Endometrial microvascular endothelial cells (primary cell): ENCODE measurements around the gene HIBCH. TPM values are rescaled to one million over a fixed set of nuclear protein-coding genes. Genes with fewer than 3 reads are reported as not detected.
"Not testable (repeated sequence)": the region's sequence is repeated elsewhere in the genome, so short reads cannot be mapped to it uniquely, and the experiment has no call there.

ENCODE experiments used
- in situ Hi-C: cut with HindIII; loops from 2 replicates; pipeline ENCODE4 v1.10.0; 2017; ENCODE audit warnings: low sequenced_read_pairs, low pct_unique_long_range_greater_than_20kb; ENCODE audit errors: inconsistent ontology term
- total RNA-seq: library from RNA; depleted of rRNA; stranded (reverse); fragments of >200 nt; gene quantifications from one replicate; pipeline ENCODE4 v1.2.3, GENCODE V29; 2015; ENCODE audit errors: inconsistent ontology term

HIBCH gene
- total RNA-seq, 1 donor from 2014 or later = 18.1 TPM

- in situ Hi-C loops = no loop called here
Observed at GRCh38 chr2:190271783-190272456, 47.7 kb downstream of the HIBCH start.

GRCh38 chr2:190270298-190270697, 49.3 kb downstream of the HIBCH start:
- in situ Hi-C loops = no loop called here

GRCh38 chr2:190269699-190270098, 49.9 kb downstream of the HIBCH start:
- in situ Hi-C loops = not testable (repeated sequence)

DNA sequence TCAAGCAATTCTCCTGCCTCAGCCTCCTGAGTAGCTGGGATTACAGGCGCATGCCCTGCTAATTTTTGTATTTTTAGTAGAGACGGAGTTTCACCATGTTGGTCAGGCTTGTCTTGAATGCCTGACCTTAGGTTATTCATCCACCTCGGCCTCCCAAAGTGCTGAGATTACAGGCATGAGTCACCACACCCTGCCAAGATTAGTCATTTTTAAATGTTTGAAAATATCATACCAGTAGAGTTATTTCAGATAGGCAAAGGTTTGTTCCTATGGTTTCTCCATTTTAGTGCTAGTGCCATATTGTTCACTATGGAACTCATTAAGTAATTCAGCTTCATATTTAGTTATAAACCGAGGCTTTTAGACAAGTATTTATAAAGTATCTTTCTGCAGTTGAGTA, 52.3 kb downstream of the HIBCH start:
- in situ Hi-C loops = no loop called here

- in situ Hi-C loops = no loop called here
Observed at GRCh38 chr2:190266314-190266713, 53.3 kb downstream of the HIBCH start.

- in situ Hi-C loops = no loop called here
Observed at GRCh38 chr2:190261851-190262250, 57.8 kb downstream of the HIBCH start.

- in situ Hi-C loops = no loop called here
Observed at GRCh38 chr2:190256087-190256486, 63.5 kb downstream of the HIBCH start.

- in situ Hi-C loops = no loop called here
Observed at GRCh38 chr2:190255676-190256075, 64.0 kb downstream of the HIBCH start.

- in situ Hi-C loops = no loop called here
Observed at GRCh38 chr2:190254063-190254850, 65.4 kb downstream of the HIBCH start.

- in situ Hi-C loops = no loop called here
Observed at GRCh38 chr2:190250421-190250820, 69.2 kb downstream of the HIBCH start.

DNA sequence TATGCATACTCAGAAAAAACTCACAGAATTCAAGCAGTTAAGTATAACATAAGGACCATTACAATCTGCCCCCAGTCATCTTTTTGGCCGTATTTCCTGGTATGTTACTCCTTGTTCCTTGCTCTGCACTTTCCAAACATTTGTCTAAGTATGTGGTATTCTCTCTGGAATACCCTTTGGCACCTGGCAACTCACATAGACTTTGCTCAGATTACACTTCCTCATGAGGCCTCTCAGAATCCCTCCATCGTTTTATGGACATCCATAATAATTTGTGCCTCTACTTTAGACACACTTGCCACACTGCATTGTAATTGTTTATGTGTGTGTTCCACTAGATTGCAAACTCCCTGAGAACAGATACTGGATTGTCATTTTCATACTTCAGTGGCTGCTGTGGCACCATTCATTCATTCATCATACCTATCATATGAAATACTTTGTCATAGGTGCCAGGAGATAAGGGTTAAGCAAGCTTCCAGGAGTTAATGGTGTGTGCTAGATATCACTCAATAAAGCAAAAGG, 84.0 kb downstream of the HIBCH start:
- in situ Hi-C loops = no loop called here

GRCh38 chr2:190235101-190235500, 84.5 kb downstream of the HIBCH start:
- in situ Hi-C loops = no loop called here

- in situ Hi-C loops = not testable (repeated sequence)
Observed at GRCh38 chr2:190223989-190224388, 95.6 kb downstream of the HIBCH start.

- in situ Hi-C loops = not testable (repeated sequence)
Observed at GRCh38 chr2:190222745-190223144, 96.9 kb downstream of the HIBCH start.

GRCh38 chr2:190221429-190221828, 98.2 kb downstream of the HIBCH start:
- in situ Hi-C loops = no loop called here

DNA sequence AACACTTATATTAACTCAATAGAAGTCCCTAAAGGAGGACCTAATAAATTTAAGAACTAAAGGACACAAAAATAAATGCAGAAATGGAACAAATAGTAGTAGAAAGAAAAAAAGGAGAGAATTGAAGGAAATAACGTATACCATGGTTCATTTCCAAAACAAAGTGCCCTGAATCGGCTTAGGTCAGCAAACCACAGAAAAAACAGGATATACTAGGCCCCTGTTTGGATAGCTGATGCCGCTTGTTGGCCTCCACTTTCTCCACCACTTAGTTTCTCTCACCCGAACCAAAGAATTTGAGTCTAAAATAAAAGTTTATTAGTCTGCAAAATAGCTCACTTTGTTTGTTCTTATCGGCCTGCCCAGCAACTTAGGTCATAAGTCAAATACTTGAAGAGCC, 100.4 kb downstream of the HIBCH start:
- in situ Hi-C loops = no loop called here

DNA sequence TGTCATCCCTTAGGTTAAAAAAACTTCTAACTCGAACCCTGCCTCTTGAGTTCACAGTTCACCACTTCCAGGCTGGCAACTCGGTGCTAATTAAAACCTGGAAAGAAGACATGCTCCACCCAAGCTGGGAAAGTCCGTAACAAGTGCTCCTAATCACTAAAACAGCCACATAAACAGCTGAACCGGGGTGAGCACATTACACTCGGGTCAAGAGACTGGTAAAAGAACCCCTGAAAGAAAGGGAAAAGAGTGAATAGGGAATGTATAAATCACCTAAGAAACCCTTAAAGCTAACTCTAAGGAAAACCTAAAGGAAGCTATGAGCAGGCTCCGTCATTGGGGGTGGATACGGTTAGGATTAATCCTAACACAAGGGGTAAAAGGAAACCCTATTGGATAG, 102.0 kb downstream of the HIBCH start:
- in situ Hi-C loops = no loop called here

- in situ Hi-C loops = no loop called here
Observed at GRCh38 chr2:190216829-190217228, 102.8 kb downstream of the HIBCH start.

DNA sequence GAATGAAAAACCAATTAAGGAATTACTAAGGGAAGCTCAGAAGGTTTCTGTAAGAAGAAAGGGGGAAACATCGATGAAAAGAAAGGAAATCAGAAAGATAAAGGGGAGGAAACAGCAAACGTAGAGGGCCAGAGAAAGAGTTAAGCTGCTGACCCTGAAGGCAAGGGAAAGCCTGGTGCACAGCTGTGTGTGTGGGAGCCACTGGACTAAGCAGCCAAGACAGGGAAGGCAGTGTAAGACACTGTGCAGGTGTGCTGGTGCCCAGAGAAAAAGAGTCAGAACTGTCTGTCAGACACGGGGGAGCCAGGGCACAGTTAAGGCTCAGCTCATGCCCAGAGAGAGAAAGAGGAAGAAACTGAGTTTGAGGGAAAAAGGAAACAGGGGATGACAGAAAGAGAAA, 104.0 kb downstream of the HIBCH start:
- in situ Hi-C loops = no loop called here
